Measurements from ENCODE around the gene IQSEC1.
A peak's percentile ranks its signal among the peaks of the same experiment; 100 is the strongest.

The IQSEC1 gene

DNA sequence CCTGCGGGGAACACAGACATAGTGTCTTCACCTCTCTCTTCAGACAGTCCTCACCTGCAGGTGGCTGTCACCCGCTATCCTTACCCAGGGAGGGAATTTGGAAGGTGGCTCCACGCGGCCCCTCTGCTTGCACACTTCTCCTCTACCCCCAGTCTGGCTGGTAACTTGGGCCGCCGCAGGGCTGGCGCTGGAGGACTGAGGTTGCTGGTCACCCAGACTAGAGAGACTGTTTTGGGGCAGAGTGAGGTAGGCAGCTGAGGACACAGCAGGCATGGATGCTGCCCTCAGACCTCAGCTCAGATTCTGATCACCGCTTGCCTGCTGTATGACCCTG, 12.6 kb upstream of the IQSEC1 start:
- DNase-seq (ENCODE audit: low read depth), result no peak

- DNase-seq (ENCODE audit: low read depth), result no peak
Measured at GRCh38 chr3:13085081-13085845, 12.0 kb upstream of the IQSEC1 start.

GRCh38 chr3:13083898-13084297, 10.7 kb upstream of the IQSEC1 start:
- DNase-seq (ENCODE audit: low read depth), result no peak

DNA sequence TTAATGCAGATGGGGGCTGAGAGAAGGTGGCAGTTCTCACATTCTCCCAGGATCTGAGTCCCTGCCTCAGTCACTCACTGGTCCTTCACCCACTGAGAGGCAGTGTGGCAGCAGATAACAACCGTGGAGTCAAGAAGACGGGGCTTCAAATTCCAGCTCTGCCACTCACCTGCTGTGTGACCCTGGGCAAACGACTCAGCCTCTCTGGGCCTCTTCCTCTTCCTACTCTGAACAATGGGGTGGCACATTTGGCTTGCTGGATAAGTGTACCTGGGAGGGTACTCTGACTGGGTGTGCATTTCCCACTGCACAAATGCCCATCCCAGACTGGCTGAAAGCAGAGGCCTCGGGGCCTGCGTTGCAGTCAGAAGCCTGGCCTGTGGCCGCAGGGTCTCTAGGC, 10.0 kb upstream of the IQSEC1 start:
- no peak for DNase-seq (ENCODE audit: low read depth)

- DNase-seq (ENCODE audit: low read depth), result no peak
Measured at GRCh38 chr3:13082677-13083076, 9.4 kb upstream of the IQSEC1 start.

DNA sequence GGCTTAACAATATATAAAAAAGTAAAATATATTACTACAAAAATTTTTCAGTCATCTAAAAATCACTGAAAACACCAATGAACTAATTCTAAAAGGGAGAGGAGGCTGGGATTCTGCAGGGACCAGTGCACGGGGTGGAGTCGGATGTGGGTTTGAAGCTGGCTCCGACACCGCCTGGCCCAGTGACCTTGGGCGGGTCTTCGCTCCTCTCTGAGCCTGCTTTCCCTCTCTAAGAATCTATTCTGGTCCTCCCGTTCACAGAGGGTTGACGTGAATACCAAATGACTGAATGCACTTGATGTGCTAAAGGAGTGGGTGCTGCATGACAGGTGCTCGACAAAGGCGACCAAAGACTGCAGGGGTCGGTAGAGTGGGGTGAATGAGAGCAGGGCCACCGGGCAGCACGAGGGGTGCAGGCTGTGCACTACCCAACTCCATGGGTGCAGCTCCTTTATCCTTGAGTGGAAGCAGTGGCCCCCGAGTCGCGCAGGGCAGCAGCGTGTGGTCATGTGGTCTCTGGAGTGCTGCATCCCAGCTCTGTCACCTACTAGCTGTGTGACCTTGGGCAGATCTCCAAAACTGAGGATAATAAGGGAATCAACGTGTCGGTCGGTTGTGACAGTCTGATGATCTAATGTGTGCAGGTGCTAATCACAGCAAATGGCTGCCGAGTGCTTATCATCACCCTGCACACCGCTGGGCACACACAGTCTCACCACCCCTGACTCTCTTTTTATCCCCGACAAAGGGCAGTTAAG, 8.6 kb upstream of the IQSEC1 start:
- DNase-seq (ENCODE audit: low read depth), result no peak

DNA sequence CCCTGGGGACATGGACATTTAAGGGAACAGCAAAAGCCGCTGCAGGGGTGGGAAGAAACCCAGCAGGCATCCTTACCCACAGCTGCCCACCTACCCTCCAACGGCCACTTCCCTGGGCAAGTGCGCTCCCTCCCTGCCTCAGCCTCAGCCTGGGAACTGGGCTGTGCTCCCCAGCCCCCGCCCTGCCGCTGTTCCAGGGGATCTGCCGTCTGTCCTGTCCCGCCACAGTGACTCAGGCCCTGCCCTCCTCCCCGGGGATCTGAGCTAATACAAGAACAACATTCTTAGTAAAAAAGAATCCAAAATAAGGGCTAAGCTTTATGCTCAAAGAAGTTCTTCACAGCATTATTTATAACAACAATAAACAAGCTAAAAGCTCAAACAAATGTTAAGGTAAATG, 7.4 kb upstream of the IQSEC1 start:
- no peak for DNase-seq (ENCODE audit: low read depth)

DNA sequence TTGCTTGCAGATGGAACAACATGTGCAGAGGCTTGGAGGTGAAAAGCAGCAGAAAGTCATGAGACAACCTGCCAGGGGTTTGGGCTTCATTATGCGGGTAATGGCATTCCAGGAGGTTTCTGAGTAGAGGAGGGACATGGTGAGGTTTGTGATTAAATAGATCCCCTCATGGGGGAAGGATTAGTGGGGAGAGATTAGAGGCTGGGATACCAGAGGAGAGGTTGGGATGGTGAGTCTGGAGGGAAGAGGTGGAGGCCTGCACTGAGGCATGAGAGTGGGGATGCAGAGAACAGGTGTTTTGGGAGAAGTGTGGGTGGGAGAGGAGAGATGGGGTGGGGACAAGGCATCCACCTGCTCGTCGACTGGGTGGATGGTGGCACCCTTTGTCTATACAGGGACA, 6.8 kb upstream of the IQSEC1 start:
- no peak for DNase-seq (ENCODE audit: low read depth)

DNA sequence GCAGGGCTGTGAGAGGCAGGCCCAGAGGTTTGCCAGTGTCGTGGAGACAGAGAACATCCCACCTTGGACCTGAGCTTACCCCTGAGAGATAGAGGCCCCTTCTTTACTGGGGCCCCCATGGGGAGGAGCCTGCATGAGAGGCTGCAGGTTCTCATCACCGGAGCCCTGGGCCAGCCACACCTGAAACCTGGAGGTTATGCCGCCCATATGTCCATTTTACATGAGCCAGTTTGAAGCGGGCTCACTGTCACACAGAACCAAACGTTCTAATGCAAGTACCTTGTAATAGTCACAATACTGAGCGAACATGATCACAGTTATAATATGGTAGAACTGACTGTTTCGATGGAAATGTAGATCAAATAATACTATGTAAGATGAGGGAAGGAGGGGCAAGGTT, 6.3 kb upstream of the IQSEC1 start:
- no peak for DNase-seq (ENCODE audit: low read depth)

GRCh38 chr3:13079051-13079450, 5.8 kb upstream of the IQSEC1 start:
- no peak for DNase-seq (ENCODE audit: low read depth)

DNA sequence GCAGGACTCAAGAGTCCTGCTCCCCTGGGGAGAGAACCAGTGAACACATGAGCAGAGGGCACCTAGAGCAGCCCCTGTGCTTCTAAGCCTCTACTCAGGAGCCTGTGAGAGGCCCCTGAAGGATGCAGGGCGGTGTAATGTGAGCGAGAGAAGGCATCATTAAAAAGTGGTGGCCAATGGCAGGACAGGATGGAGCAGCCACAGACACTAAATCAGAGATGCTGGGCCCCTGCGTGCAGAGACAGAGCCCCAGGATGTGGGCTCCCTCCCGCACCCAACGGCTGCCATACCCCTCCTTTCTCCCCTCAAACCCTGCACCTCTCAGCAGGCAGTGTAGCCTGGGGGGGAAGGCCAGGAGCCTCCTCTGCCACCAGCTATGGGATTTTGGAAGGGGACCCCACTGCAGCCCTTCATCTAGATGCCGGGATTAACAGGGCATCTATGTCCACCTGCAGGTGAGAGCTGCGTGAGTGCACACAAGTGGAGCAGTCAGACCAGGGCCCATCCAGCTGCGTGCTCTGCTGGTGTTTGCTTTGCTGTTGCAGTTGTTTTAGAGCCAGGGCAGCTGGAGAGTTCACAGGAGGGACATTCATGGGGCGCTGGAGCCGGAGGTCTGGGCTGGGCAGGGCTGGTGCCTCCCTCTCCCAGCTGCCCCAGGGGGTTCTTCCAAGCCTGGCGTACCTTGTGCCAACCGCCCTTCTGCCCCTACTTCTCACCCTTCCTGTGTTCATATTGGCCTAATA, 5.1 kb upstream of the IQSEC1 start:
- no peak for DNase-seq (ENCODE audit: low read depth)

- DNase-seq (ENCODE audit: low read depth), result no peak
Measured at GRCh38 chr3:13077431-13078162, 4.4 kb upstream of the IQSEC1 start.

DNA sequence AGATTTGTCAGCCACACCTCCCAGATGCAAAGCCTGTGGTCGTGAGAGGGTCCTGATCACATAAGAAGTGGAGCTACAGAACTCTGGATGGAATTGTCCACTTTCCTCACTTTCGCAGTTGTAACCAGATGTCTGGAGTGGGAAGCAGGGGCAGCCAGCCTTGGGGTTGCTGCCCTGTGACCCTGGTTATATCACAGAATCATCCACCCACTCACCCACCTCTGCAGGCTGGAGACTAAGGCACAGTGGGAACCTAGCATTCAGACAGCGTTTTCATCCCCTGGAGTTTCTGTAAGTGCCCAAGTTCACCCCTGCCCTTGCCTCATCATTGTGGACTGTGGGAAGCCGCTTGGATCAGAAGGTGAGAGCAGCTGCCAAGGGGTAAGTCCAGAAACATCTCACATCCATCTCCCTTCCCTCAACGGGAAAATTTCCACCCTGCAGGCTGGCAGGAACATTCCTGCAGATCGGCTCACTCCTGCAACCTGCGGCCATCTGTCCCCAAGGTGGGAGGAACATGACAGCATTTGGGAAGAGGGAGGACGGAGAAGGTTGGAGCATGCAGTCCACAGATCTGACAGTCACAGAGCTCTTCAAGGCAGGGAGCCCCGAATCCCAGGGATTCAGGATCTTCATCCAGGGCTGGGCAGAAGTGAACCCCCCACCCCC, 2.9 kb upstream of the IQSEC1 start:
- DNase-seq (ENCODE audit: low read depth), result no peak

DNA sequence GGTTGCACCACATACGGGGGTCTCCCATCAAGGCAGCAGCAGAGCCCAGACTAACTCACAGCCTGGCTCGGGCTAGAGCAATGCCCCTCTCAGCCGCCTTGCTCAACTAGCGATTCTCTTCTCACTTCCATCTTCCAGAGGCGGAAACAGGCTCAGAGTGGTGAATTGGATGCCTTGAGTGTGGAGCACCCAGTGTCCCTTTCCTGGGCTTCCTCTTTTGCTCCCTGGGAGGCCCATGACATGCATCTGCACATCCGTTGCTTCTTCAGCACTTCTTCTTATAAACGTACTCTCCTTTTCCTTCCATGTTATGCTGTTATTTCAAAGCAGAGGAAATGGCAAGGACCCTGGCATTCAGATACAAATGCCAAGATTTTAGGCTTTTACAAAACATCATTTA, 2.1 kb upstream of the IQSEC1 start:
- no peak for DNase-seq (ENCODE audit: low read depth)

- no peak for DNase-seq (ENCODE audit: low read depth)
Measured at GRCh38 chr3:13074006-13074375, 762 bp upstream of the IQSEC1 start.

DNA sequence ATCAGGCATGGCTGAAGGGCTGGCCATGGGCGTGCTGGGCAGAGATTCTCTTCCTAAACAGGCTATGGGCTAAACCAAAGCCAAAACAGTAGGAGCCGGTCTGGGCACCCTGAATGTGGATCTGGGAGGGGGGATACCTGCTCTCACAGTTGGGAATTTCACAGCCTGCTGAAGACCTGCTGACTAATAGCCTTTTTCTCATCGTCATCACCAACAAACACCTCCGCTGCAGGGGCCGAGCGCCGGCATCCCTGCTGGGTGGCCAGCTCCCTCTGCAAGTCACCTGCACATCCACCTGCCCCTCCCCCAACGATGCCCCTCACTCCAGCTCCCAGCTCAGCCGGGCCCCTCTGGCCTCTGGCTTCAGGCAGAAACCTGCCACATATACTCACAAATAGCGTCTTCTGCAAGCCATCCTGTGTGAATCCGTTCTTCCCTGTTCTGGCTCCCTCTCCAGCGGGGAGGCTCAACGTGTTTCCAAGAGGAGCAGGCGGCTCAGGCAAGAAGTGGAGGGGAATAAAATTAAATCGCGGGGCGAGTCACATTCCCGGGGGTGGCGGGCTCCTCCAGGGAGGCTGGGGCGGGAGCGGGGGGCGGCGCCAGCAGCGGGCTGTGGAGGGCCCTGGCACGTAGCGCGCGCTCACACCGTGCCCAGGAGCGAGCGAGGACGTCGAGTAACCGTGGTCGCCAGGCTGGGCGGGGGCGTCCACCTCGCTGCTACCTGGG, 466 bp downstream of the IQSEC1 start:
- DNase-seq (ENCODE audit: low read depth), result no peak

DNA sequence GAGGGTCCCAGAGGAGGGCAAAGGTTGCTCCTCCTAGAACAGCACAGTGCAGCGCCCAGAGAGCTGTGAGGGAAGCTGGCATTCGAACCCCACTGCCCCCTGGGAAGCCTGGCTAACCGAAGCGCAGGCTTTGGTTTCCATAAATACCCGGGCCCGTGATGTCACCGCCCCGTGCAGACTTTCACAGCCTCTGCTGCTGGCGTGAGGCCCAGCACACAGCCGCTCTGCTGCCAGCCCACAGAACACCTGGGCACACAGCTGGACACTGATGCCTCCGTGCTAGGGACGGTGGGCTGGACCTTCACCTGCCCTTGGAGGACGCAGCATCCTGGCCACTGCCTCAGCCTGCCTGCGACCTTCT, 1.0 kb downstream of the IQSEC1 start:
- no peak for DNase-seq (ENCODE audit: low read depth)

GRCh38 chr3:13071695-13072094, 1.5 kb downstream of the IQSEC1 start:
- no peak for DNase-seq (ENCODE audit: low read depth)

DNA sequence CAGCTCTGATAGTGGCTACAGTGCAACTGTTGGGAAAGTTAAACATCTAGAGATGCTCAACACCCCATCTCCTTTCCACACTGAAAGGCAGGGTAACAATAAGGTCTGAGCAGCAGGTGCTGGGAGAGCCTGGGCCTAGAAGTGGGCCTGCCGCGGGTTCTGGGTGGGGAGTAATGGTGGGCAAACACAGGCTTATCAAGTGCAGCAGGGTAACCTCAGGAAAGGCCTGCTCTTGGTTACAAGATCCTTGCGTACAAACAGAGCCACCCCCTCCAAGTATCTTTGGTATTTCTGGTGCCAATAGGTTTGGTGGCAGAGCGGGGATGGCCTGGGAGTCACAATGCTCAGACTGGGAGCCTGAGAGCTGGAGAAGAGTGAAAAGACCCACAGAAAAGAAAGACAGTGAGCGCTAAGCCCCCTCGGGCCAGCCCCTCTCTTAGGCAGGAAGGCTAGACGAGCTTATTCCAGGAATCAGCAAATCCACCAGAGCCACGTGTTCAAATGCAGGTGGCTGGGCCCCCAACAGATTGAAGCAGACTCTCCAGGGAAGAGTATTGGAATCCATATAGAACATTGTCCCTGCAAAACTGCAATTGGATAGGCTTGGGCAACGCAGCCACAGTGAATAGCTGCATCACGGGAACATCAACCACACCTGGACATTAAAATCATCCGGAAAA, 2.7 kb downstream of the IQSEC1 start:
- no peak for DNase-seq (ENCODE audit: low read depth)

GRCh38 chr3:13069495-13069894, 3.7 kb downstream of the IQSEC1 start:
- DNase-seq (ENCODE audit: low read depth), result peak; percentile 16

All from activated T-cell treated with anti-CD3 and anti-CD28 coated beads for 1 hour (primary cell).